ENCODE measurements around the gene ZBTB22. TPM values are rescaled to one million over a fixed set of nuclear protein-coding genes. Genes with fewer than 3 reads are reported as not detected.
A peak's percentile ranks its signal among the peaks of the same experiment; 100 is the strongest.

Gene ZBTB22
- total RNA-seq, 4 donors from 2014 or later: 17.9 to 30.3 (median 26.3) TPM

GRCh38 chr6:33314515-33314942 lies 3.0 kb downstream of the ZBTB22 start:
- peaks cover 24 to 48% of the 10 kb centered on the region in 2 donors for H3K4me1 ChIP-seq
- peak overlapping the region; percentile 94 to 99 (median 98) for H3K27ac ChIP-seq
- TF ChIP-seq POLR2A (IDR thresholded peaks at IDR 0.05): no peak
- TF ChIP-seq, protein P1, sequence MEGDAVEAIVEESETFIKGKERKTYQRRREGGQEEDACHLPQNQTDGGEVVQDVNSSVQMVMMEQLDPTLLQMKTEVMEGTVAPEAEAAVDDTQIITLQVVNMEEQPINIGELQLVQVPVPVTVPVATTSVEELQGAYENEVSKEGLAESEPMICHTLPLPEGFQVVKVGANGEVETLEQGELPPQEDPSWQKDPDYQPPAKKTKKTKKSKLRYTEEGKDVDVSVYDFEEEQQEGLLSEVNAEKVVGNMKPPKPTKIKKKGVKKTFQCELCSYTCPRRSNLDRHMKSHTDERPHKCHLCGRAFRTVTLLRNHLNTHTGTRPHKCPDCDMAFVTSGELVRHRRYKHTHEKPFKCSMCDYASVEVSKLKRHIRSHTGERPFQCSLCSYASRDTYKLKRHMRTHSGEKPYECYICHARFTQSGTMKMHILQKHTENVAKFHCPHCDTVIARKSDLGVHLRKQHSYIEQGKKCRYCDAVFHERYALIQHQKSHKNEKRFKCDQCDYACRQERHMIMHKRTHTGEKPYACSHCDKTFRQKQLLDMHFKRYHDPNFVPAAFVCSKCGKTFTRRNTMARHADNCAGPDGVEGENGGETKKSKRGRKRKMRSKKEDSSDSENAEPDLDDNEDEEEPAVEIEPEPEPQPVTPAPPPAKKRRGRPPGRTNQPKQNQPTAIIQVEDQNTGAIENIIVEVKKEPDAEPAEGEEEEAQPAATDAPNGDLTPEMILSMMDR (IDR thresholded peaks at IDR 0.05): no peak
- H3K9me3 ChIP-seq: no peaks in the 10 kb centered on the region
- peaks cover 4 to 12% of the 10 kb centered on the region in 2 donors for H3K36me3 ChIP-seq
- WGBS, 2 donors: 3 to 6% methylated on average over 10 of the region's 10 CpGs
- intact Hi-C loops (cut with DNase I): no loop called here
- peak; percentile 56 to 59 for DNase-seq
- H3K4me3 ChIP-seq (replicated peaks in 1 of 3): peak overlapping the region; percentile 19 to 92 (median 35)
- H3K27me3 ChIP-seq: no peaks in the 10 kb centered on the region

DNA sequence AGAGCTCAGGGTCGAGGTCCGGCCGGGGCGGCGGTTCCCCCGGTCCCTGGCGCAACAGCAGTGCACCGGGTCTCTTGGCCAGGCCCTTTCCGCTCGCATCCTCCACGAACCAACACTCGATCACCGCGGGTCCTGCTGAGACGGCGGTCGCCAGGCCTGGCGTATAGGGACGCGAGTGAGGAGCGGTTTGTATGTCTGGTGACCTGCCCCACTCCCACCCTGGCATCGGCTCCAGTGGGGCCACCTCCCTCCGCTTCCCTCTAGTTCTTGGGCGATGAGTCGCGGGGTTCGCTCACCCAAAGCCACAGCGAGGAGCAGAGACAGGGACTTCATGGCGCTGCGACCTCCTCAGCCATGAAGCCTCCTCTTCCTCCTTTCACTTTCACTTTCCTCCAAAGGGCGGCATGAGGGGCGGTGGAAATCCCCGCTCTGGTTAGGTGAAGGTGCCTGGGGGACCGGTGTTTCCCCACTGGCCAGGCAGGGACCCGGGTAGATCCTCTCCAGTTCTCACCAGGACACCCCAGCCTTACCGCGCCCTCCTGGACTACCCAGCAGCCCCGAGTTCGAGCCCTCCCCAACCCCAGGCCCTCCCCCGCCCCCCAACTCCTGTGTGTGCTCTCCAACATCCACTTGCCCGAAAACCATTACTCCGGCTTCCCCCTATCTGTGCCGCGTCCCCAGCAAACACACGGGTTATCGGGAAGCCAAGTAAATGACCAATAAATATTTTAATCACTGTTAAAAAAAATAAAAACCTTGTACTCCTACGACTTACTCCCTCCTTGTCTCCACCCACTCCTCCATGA lies 3.6 kb downstream of the ZBTB22 start, which contains the start of gene TAPBP:
Gene TAPBP, minus strand, starts transcription at position 370 of the 806 bp plus-strand sequence. Its CDS starts 37 bp downstream, at position 333.
- TF ChIP-seq POLR2A (IDR thresholded peaks at IDR 0.05): peak; percentile 43 to 72
- TF ChIP-seq, protein P1 (IDR thresholded peaks at IDR 0.05): no peak
- 0% methylated on average over 33 to 40 of the region's 47 CpGs for WGBS, 2 donors
- peak within 1 kb of the TSS; percentile 94 to 99 (median 98) for H3K27ac ChIP-seq
- peak; percentile 65 to 72 for DNase-seq
- H3K4me1 ChIP-seq: peaks cover 24 to 47% of the 10 kb centered on the region in 2 donors
- peak within 1 kb of the TSS; percentile 19 to 92 (median 35) for H3K4me3 ChIP-seq (replicated peaks in 1 of 3)
- peaks cover 0 to 6% of the 10 kb centered on the region in 2 donors for H3K36me3 ChIP-seq
- no peaks in the 10 kb centered on the region for H3K9me3 ChIP-seq
- intact Hi-C loops (cut with DNase I): no loop called here
- no peaks in the 10 kb centered on the region for H3K27me3 ChIP-seq

GRCh38 chr6:33313105-33313708 lies 4.3 kb downstream of the ZBTB22 start:
- TF ChIP-seq, protein P1 (IDR thresholded peaks at IDR 0.05): no peak
- no peak for TF ChIP-seq POLR2A (IDR thresholded peaks at IDR 0.05)
- Histone ChIP-seq H3K4me1 (peaks cover 24 to 40% of the 10 kb centered on the region in 2 donors), H3K27ac (peak overlapping the region; percentile 94 to 99 (median 98)), H3K4me3 (replicated peaks in 1 of 3) (peak overlapping the region; percentile 19 to 92 (median 35)), H3K27me3 (no peaks in the 10 kb centered on the region), H3K9me3 (no peaks in the 10 kb centered on the region), H3K36me3 (no peaks in the 10 kb centered on the region)
- 0 to 1% methylated on average over 13 to 33 of the region's 33 CpGs for WGBS, 2 donors
- intact Hi-C loops (cut with DNase I): no loop called here
- DNase-seq: peak; percentile 37 to 45

DNA sequence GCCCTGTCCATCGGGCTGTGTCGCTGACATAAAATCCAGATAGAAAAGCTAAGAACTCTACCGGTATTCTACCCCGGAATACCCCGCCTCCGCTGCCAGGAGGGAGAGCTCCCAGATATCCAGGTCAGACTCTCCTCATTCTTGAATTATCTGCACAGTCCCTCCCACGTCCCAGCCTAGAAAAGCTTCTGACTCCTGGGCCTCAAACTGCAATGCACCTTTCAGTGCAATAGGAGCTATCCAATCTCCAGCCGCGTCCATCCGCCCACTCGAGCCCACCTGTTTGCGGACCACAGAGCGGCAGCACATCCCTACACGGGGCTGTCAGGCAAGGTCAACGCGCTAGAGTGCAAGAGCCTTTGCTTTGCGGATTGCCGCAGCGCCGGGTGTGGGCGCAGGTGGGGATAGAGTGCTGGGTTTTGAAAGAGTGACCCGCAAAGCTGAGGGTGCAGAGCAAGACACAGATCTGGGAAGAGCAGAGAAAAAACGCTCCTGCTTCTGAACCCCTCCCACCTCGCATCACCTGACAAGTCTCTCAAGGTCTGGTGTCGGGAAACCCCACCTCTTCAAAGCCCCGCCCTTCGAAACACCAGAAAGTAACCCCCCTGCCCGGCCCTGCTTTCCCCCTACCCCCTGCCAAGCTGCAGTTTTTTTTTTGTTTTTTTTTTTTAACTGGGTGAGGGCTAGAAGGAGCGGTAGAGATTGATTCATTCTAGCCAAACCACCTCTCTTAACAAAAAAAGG lies 5.0 kb downstream of the ZBTB22 start:
- H3K27ac ChIP-seq: peak overlapping the region; percentile 94 to 99 (median 98)
- peak overlapping the region; percentile 29 to 92 (median 35) for H3K4me3 ChIP-seq (replicated peaks in 1 of 3)
- intact Hi-C loops (cut with DNase I): no loop called here
- peaks cover 24 to 39% of the 10 kb centered on the region in 2 donors for H3K4me1 ChIP-seq
- no peaks in the 10 kb centered on the region for H3K36me3 ChIP-seq
- 4 to 7% methylated on average over 18 to 29 of the region's 29 CpGs for WGBS, 2 donors
- peak in 1 of 2 donors; percentile 45 for TF ChIP-seq POLR2A (IDR thresholded peaks at IDR 0.05)
- TF ChIP-seq, protein P1 (IDR thresholded peaks at IDR 0.05): peak in 1 of 6 experiments; percentile 15
- DNase-seq: peak; percentile 95 to 98
- no peaks in the 10 kb centered on the region for H3K27me3 ChIP-seq
- H3K9me3 ChIP-seq: no peaks in the 10 kb centered on the region
